ENCODE data around the gene STX1A. TPM values are rescaled to one million over a fixed set of nuclear protein-coding genes. Genes with fewer than 3 reads are reported as not detected.
A peak's percentile ranks its signal among the peaks of the same experiment; 100 is the strongest.

STX1A gene
- total RNA-seq, 2 experiments from 2014 or later, result 5.3 to 5.7 TPM

- peaks cover 28% of the 10 kb centered on the region for H3K4me1 ChIP-seq (ENCODE audit: insufficient read depth, low read length, poor library complexity, severe bottlenecking)
- H3K79me2 ChIP-seq (ENCODE audit: insufficient read depth, low read depth, low read length), result no peaks in the 10 kb centered on the region
- H3K4me2 ChIP-seq (ENCODE audit: low read length), result peak overlapping the region; percentile 89
- H2AFZ ChIP-seq (ENCODE audit: low read length), result no peak overlapping the region; the same call in 1 of the 2 replicates
- H4K20me1 ChIP-seq (ENCODE audit: insufficient read depth, low read length), result no peaks in the 10 kb centered on the region
- TF ChIP-seq, protein P1, sequence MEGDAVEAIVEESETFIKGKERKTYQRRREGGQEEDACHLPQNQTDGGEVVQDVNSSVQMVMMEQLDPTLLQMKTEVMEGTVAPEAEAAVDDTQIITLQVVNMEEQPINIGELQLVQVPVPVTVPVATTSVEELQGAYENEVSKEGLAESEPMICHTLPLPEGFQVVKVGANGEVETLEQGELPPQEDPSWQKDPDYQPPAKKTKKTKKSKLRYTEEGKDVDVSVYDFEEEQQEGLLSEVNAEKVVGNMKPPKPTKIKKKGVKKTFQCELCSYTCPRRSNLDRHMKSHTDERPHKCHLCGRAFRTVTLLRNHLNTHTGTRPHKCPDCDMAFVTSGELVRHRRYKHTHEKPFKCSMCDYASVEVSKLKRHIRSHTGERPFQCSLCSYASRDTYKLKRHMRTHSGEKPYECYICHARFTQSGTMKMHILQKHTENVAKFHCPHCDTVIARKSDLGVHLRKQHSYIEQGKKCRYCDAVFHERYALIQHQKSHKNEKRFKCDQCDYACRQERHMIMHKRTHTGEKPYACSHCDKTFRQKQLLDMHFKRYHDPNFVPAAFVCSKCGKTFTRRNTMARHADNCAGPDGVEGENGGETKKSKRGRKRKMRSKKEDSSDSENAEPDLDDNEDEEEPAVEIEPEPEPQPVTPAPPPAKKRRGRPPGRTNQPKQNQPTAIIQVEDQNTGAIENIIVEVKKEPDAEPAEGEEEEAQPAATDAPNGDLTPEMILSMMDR (conservative IDR thresholded peaks at IDR 0.05; ENCODE audit: low read length), result no peak
- TF ChIP-seq EZH2phosphoT487 (IDR thresholded peaks at IDR 0.05; ENCODE audit: borderline replicate concordance, low read depth, low read length), result no peak
- H3K9me3 ChIP-seq (ENCODE audit: low read length), result no peaks in the 10 kb centered on the region
- peak overlapping the region; percentile 95 for H3K4me3 ChIP-seq (ENCODE audit: low read depth, low read length, poor library complexity, severe bottlenecking)
- DNase-seq (ENCODE audit: low spot score), result no peak
- intact Hi-C loops (cut with micrococcal nuclease; ENCODE audit: unreplicated experiment), result loop anchor here (10.0 kb wide), 1 partner anchor 265 kb away; no protein-coding TSS in a partner anchor
- no peak overlapping the region for H3K27ac ChIP-seq (ENCODE audit: low read depth, low read length, poor library complexity, severe bottlenecking)
- POLR2A ChIA-PET, result interaction anchor here (0.6 to 1.0 kb wide), 3 partner anchors 9 to 383 kb away, joined by 3 to 4 read pairs (median 4); no protein-coding TSS in a partner anchor
- BruUV-seq (replicated peaks), result no TSS peak
- H3K36me3 ChIP-seq (ENCODE audit: insufficient read depth, low read length), result no peaks in the 10 kb centered on the region
- H3K9me2 ChIP-seq (ENCODE audit: insufficient read depth, low read length), result no peaks in the 10 kb centered on the region
- CTCF ChIA-PET (ENCODE audit: unreplicated experiment), result interaction anchor here (0.6 to 1.4 kb wide), 2 partner anchors 113 to 403 kb away, joined by 3 to 4 read pairs; no protein-coding TSS in a partner anchor
Measured at GRCh38 chr7:73719806-73720169, 319 bp upstream of the STX1A start.

DNA sequence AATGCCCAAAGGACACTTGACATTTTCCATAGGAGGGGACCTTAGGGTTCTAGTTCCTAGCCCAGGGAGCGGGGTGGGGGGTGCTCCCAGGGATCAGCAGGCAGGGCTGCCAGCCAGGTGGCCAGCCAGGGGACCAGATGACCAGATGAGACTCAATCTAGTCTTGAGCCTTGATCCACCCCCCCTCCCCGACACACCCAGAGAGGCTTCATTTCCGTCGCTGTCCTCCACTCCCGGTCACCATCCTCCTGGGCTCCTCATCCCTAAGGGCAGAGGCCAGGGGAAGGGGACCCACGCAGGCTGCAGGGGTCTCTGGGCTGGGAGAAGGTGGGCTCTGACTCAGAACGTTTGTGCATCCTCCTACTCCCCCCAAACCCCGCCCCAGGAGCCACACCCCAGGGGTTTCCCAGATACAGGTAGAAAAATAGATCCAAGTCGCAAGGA is 1.0 kb downstream of the STX1A start:
- POLR2A ChIA-PET, result no interaction called here
- no peak for TF ChIP-seq EZH2phosphoT487 (IDR thresholded peaks at IDR 0.05; ENCODE audit: borderline replicate concordance, low read depth, low read length)
- TF ChIP-seq, protein P1 (conservative IDR thresholded peaks at IDR 0.05; ENCODE audit: low read length), result no peak
- Histone ChIP-seq H3K9me3 (ENCODE audit: low read length) (no peaks in the 10 kb centered on the region), H3K36me3 (ENCODE audit: insufficient read depth, low read length) (no peaks in the 10 kb centered on the region), H4K20me1 (ENCODE audit: insufficient read depth, low read length) (no peaks in the 10 kb centered on the region), H3K4me3 (ENCODE audit: low read depth, low read length, poor library complexity, severe bottlenecking) (peak overlapping the region; percentile 95), H3K4me1 (ENCODE audit: insufficient read depth, low read length, poor library complexity, severe bottlenecking) (peaks cover 28% of the 10 kb centered on the region), H3K9me2 (ENCODE audit: insufficient read depth, low read length) (no peaks in the 10 kb centered on the region), H3K4me2 (ENCODE audit: low read length) (peak overlapping the region; percentile 100), H2AFZ (ENCODE audit: low read length) (no peak overlapping the region), H3K27ac (ENCODE audit: low read depth, low read length, poor library complexity, severe bottlenecking) (no peak overlapping the region), H3K79me2 (ENCODE audit: insufficient read depth, low read depth, low read length) (no peaks in the 10 kb centered on the region)
- intact Hi-C loops (cut with micrococcal nuclease; ENCODE audit: unreplicated experiment), result no loop called here
- CTCF ChIA-PET (ENCODE audit: unreplicated experiment), result no interaction called here
- no peak for DNase-seq (ENCODE audit: low spot score)
- BruUV-seq (replicated peaks), result no TSS peak

GRCh38 chr7:73717991-73718405 is 1.5 kb downstream of the STX1A start:
- BruUV-seq (replicated peaks), result no TSS peak
- H3K9me2 ChIP-seq (ENCODE audit: insufficient read depth, low read length), result no peaks in the 10 kb centered on the region
- intact Hi-C loops (cut with micrococcal nuclease; ENCODE audit: unreplicated experiment), result no loop called here
- H2AFZ ChIP-seq (ENCODE audit: low read length), result no peak overlapping the region
- H3K79me2 ChIP-seq (ENCODE audit: insufficient read depth, low read depth, low read length), result no peaks in the 10 kb centered on the region
- CTCF ChIA-PET (ENCODE audit: unreplicated experiment), result no interaction called here
- POLR2A ChIA-PET, result no interaction called here
- H3K9me3 ChIP-seq (ENCODE audit: low read length), result no peaks in the 10 kb centered on the region
- H3K27ac ChIP-seq (ENCODE audit: low read depth, low read length, poor library complexity, severe bottlenecking), result no peak overlapping the region
- peak overlapping the region; percentile 95 for H3K4me3 ChIP-seq (ENCODE audit: low read depth, low read length, poor library complexity, severe bottlenecking)
- H3K4me2 ChIP-seq (ENCODE audit: low read length), result peak overlapping the region; percentile 100
- no peaks in the 10 kb centered on the region for H3K36me3 ChIP-seq (ENCODE audit: insufficient read depth, low read length)
- H3K4me1 ChIP-seq (ENCODE audit: insufficient read depth, low read length, poor library complexity, severe bottlenecking), result peaks cover 28% of the 10 kb centered on the region
- TF ChIP-seq, protein P1 (conservative IDR thresholded peaks at IDR 0.05; ENCODE audit: low read length), result no peak
- no peak for TF ChIP-seq EZH2phosphoT487 (IDR thresholded peaks at IDR 0.05; ENCODE audit: borderline replicate concordance, low read depth, low read length)
- no peaks in the 10 kb centered on the region for H4K20me1 ChIP-seq (ENCODE audit: insufficient read depth, low read length)
- DNase-seq (ENCODE audit: low spot score), result peak; percentile 33

Data from OCI-LY7 (cell line).